Tibial artery (tissue), 4 donors: Measurements from ENCODE around the gene MARCOL.

ENCODE experiments used
- DNase-seq, 2 donors: peaks; one replicate each; pipeline ENCODE4 v3.0.0-alpha.2; 2019
- H3K27ac ChIP-seq, 2 donors: fragments of 200-600 bp; sonication (generic) in 1 of 2; 1 replicate in 1 of 2; 2 replicates in 1 of 2; pipeline ENCODE4 v1.5.1; 2018 to 2019; ENCODE audit warnings: mild to moderate bottlenecking in 1 of 2
- H3K27me3 ChIP-seq, 2 donors: fragments of 200-600 bp; sonication (generic) in 1 of 2; one replicate each; pipeline versions ENCODE4 v1.5.1 to v1.6.0; 2016 to 2019
- H3K36me3 ChIP-seq, 3 donors: fragments of 200-600 bp; sonication (generic) in 2 of 3; one replicate each; pipeline ENCODE4 v1.5.1; 2016 to 2019; ENCODE audit warnings: mild to moderate bottlenecking in 2 of 3
- H3K4me1 ChIP-seq, 4 donors: fragments of 200-600 bp; sonication (generic) in 2 of 4; 1 replicate in 3 of 4; 2 replicates in 1 of 4; pipeline ENCODE4 v1.5.1; 2016 to 2019
- H3K4me3 ChIP-seq, 2 donors: fragments of 200-600 bp; sonication (generic) in 1 of 2; 1 replicate in 1 of 2; 2 replicates in 1 of 2; pipeline ENCODE4 v1.5.1; 2018 to 2019; ENCODE audit warnings: mild to moderate bottlenecking in 2 of 2
- H3K9me3 ChIP-seq, 3 donors: fragments of 200-600 bp; sonication (generic) in 1 of 3; one replicate each; pipeline ENCODE4 v1.5.1; 2016 to 2019
- CTCF ChIP-seq, 2 experiments: fragments of 200-600 bp in 1 of 2; fragments of 450-650 bp in 1 of 2; IDR thresholded peaks; one replicate each; pipeline ENCODE4 v1.5.1; 2017 to 2019; ENCODE audit warnings: antibody characterized with exemption in 2 of 2, mild to moderate bottlenecking in 1 of 2, moderate library complexity in 1 of 2
- intact Hi-C: fragments of 100-400 bp; cut with DNase I; formaldehyde crosslinking; loops from one replicate; pipeline ENCODE4 v1.15.0; 2023; ENCODE audit warnings: low total_unique reads

Gene MARCOL

GRCh38 chr5:148214665-148215185 is 23.6 kb upstream of the MARCOL start:
- Histone ChIP-seq H3K27me3 (no peaks in the 10 kb centered on the region), H3K27ac (no peak overlapping the region), H3K36me3 (no peaks in the 10 kb centered on the region), H3K4me3 (no peak overlapping the region), H3K9me3 (no peaks in the 10 kb centered on the region), H3K4me1 (no peaks in the 10 kb centered on the region)
- no peak for DNase-seq
- no peak for TF ChIP-seq CTCF (IDR thresholded peaks at IDR 0.05)
- intact Hi-C loops = no loop called here

DNA sequence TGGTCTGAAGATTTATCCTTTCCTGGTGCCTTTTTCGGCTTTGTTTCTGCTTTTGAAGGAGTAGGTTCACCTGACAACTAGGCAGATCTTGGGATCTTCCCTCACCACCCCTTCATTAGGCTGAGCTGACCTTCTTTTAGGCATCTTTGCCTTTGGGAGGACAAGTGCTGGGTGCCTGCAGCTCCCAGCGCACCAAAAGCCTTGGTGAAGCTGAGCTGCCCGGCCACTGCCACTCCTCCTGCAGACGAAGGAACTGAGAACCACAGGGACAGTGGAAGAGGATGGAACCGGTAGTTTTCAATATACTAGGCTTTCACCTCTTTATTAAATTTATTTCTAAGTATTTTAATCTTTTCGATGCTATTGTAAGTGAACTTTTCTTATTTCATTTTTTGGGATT is 16.8 kb upstream of the MARCOL start:
- intact Hi-C loops = no loop called here
- Histone ChIP-seq H3K36me3 (no peaks in the 10 kb centered on the region), H3K27me3 (no peaks in the 10 kb centered on the region), H3K9me3 (no peaks in the 10 kb centered on the region), H3K4me3 (no peak overlapping the region), H3K4me1 (no peaks in the 10 kb centered on the region), H3K27ac (no peak overlapping the region)
- no peak for DNase-seq
- no peak for TF ChIP-seq CTCF (IDR thresholded peaks at IDR 0.05)

DNA sequence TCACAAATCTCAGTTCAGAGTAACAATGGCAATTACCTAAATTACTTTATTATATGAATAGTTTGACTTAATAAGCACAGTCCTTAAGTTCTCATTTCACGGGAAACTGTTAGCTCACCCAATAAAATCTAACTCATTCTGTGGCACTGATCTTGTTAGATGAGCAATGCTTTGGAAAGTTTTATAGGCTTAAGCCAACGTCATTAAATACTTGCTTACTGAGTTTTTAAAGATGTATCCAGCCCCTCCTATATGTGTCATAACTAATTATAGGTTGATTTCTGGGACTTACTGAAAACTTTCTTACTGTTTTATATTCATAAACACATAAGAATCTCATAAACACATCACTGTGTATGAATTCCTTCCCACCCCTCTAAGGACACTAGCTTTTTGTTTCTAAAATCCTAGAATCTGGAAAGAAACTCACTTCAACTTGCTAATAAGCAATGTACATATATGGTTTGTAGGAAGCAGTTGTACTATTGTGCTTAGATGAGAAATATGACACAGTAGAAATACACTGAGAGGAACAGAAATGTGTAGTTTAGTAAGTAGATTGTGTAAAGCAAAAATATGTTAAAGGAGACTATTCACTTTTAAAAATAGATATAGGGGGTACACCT is 14.1 kb upstream of the MARCOL start:
- no peaks in the 10 kb centered on the region for H3K27me3 ChIP-seq
- no peaks in the 10 kb centered on the region for H3K4me1 ChIP-seq
- no peak for DNase-seq
- intact Hi-C loops = no loop called here
- TF ChIP-seq CTCF (IDR thresholded peaks at IDR 0.05) = no peak
- no peak overlapping the region for H3K4me3 ChIP-seq
- H3K36me3 ChIP-seq = no peaks in the 10 kb centered on the region
- H3K27ac ChIP-seq = no peak overlapping the region
- no peaks in the 10 kb centered on the region for H3K9me3 ChIP-seq

DNA sequence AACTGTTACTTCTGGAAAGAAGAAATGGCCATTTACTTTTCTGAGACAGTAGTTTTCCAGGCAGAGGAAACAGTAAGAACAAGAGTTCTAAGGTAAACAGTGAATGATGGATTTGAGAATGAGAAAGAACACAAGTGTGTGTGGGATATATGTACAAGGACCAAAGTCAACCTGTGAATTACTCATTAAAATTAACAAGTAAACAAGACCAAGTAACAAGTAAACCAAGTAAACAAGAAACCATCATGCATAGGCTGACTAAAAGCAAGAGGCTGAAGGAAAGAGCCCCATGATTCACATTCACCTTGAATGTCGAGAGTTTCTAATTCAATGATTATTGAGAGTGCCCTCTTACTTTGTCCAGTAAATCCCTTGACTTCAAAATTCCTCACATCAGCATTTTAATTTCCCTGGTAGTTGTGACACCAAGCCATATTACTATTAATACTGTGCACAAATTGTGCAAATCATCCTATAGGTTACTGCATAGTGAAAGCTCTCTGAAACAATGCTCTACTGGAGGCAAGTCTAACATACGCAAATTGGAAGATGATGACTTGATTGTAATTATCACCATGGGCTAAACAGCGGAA is 9.8 kb upstream of the MARCOL start:
- Histone ChIP-seq H3K36me3 (no peaks in the 10 kb centered on the region), H3K27ac (no peak overlapping the region), H3K4me1 (no peaks in the 10 kb centered on the region), H3K27me3 (no peaks in the 10 kb centered on the region), H3K4me3 (no peak overlapping the region), H3K9me3 (no peaks in the 10 kb centered on the region)
- TF ChIP-seq CTCF (IDR thresholded peaks at IDR 0.05) = no peak
- no peak for DNase-seq
- intact Hi-C loops = no loop called here

DNA sequence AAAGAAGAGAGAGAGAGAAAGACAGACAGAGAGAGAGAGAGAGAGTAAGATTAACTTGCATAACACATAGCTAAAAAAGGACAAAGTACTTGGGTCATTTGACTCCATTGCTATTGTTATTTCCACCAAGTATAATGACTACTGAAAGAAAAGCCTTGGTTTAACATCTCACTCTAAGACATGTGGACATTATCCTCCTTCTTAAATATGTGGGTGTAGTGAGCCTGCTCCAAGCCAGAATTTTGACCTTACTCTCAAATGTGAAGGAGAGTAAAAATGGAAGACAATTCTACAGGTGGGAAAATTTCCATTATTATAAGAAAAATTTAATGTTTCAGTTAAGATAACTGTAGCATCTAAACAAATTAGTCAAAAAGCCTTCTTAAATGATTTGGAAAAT is 8.5 kb upstream of the MARCOL start:
- Histone ChIP-seq H3K36me3 (no peaks in the 10 kb centered on the region), H3K27me3 (no peaks in the 10 kb centered on the region), H3K9me3 (no peaks in the 10 kb centered on the region), H3K4me1 (no peaks in the 10 kb centered on the region), H3K4me3 (no peak overlapping the region), H3K27ac (no peak overlapping the region)
- DNase-seq = no peak
- intact Hi-C loops = no loop called here
- no peak for TF ChIP-seq CTCF (IDR thresholded peaks at IDR 0.05)
